HUES48 (cell line): ENCODE results near the gene NKX6-2.

Source experiments
- H3K27ac ChIP-seq: one replicate; pipeline ENCODE4 v1.7.0; 2013; ENCODE audit warnings: low read depth, low read length, inconsistent platforms
- H3K27me3 ChIP-seq: 2 replicates; pipeline ENCODE4 v1.6.1; 2013; ENCODE audit warnings: mild to moderate bottlenecking, low read length; ENCODE audit not compliant: control insufficient read depth, insufficient read depth
- H3K36me3 ChIP-seq: 2 replicates; pipeline ENCODE4 v1.6.1; 2013; ENCODE audit warnings: low read length; ENCODE audit not compliant: control insufficient read depth, insufficient read depth
- H3K4me1 ChIP-seq: 2 replicates; pipeline ENCODE4 v1.6.1; 2013; ENCODE audit warnings: mild to moderate bottlenecking, low read length; ENCODE audit not compliant: control insufficient read depth, insufficient read depth
- H3K4me3 ChIP-seq: 2 replicates; pipeline ENCODE4 v1.5.1; 2013; ENCODE audit warnings: mild to moderate bottlenecking, low read depth, low read length
- H3K9ac ChIP-seq: 2 replicates; pipeline ENCODE4 v1.6.1; 2013; ENCODE audit warnings: mild to moderate bottlenecking, low read depth, low read length, moderate library complexity
- H3K9me3 ChIP-seq: 2 replicates; pipeline ENCODE4 v1.6.1; 2013; ENCODE audit warnings: low read length; ENCODE audit not compliant: control insufficient read depth, insufficient read depth

Gene NKX6-2

DNA sequence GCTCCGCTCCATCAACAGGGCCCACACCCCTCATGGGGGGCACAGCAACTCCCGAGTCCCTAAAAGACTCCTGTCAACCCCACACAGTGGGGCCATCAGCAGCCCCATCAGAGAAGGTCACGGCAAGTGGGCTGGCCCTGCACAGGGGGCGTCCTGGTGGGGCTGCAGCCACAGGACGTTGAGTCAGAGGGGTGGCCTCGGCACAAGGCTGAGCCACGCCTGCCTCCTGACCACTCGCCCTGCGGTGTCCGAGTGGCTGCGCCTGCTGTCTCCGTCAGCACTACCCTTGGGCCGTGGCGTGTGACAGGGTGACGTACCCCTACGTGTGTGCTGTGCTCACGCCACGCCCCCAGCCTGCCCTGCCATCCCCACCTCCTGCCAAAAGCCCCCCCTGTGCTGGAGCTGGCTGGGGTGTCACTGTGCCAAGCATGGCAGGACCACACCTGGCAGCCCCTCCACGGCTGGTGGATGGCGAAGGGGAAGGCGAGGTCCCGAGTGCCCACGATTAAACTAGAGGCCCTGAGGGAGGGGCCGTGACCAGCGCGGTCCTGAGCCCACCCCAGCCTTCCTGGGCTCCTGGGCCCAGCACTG, 26.0 kb upstream of the NKX6-2 start:
- Histone ChIP-seq H3K4me1 (no peaks in the 10 kb centered on the region), H3K27ac (no peak overlapping the region), H3K4me3 (no peak overlapping the region), H3K27me3 (no peaks in the 10 kb centered on the region), H3K9me3 (no peaks in the 10 kb centered on the region), H3K36me3 (no peaks in the 10 kb centered on the region), H3K9ac (no peak overlapping the region)

DNA sequence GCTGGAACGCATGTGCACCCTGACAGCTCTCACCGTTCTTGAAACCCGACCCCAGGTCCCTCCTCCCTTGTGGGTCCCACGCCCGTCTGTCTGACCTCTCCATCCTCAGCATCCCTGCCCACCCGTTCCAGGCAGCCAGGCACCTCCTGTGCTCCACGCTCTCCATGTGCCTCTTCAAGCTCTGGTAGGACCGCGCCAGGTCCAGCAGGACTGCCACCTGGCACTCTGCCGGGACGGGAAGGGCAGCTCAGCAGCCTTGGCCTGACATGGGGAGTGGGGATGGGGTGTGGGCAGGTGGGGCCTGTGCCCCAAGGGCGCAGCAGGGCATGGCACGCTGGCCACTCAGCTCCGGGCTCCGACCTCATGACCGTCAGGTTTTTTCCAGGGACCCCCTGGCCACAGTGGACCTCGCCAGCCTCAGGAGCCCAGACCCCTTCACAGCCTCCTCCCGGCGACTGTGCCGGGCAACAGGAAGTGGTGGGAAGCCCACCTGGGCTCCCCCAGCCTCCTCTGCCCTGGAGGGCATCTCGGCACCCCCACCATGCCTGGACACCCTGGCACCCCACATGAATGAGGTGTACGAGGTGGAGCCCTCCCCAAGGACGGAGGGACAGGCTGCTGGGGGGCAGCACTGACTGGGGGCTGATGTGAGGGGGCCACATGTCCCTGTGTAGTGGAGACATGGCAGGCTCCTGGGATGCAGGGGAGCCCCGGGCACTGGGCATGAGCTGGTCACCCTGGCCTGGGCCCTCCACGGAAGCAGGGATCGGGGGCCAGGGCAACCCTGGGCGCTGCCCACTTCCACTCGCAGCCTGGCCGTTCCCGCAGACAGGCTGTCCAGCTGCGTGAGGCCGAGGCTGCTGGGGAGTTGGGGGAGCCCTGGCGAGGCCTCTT, 25.1 kb upstream of the NKX6-2 start:
- H3K4me1 ChIP-seq: no peaks in the 10 kb centered on the region
- no peak overlapping the region for H3K9ac ChIP-seq
- H3K36me3 ChIP-seq: no peaks in the 10 kb centered on the region
- H3K27me3 ChIP-seq: no peaks in the 10 kb centered on the region
- no peaks in the 10 kb centered on the region for H3K9me3 ChIP-seq
- no peak overlapping the region for H3K4me3 ChIP-seq
- no peak overlapping the region for H3K27ac ChIP-seq

DNA sequence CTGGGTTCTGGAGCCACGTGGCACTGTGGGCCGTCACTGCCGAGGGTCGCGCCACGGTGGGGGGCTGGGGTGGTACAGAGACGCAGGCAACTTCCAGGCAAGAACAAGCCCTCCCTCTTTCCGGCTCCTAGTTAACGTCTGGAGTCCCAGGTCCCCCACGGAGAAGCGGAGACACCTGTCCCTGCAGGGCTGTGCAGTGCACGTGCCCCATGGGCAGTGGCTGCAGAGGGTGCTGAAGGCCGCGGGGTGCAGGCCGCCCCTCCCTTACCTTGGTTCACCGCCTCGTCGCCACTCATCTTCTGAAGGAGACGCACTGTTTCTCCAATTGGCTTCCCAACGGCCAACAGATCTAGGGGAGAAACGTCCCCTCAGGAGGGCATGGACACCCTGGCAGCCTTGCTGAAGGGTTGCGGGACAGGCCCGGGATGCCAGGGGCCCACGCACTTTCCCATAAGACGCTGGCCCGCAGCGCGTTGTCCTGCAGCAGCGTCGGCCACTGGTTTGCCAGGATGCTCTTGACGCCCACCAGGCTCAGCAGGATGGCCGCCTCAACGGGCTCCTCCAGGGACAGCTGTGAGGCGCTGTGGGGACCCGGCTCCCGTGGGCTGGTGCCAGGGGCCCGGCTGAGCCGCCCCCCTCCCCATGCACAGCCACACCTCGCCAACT, 24.3 kb upstream of the NKX6-2 start:
- H3K9ac ChIP-seq: no peak overlapping the region
- H3K4me3 ChIP-seq: no peak overlapping the region
- no peaks in the 10 kb centered on the region for H3K4me1 ChIP-seq
- H3K27ac ChIP-seq: no peak overlapping the region
- H3K27me3 ChIP-seq: no peaks in the 10 kb centered on the region
- H3K9me3 ChIP-seq: no peaks in the 10 kb centered on the region
- H3K36me3 ChIP-seq: no peaks in the 10 kb centered on the region

DNA sequence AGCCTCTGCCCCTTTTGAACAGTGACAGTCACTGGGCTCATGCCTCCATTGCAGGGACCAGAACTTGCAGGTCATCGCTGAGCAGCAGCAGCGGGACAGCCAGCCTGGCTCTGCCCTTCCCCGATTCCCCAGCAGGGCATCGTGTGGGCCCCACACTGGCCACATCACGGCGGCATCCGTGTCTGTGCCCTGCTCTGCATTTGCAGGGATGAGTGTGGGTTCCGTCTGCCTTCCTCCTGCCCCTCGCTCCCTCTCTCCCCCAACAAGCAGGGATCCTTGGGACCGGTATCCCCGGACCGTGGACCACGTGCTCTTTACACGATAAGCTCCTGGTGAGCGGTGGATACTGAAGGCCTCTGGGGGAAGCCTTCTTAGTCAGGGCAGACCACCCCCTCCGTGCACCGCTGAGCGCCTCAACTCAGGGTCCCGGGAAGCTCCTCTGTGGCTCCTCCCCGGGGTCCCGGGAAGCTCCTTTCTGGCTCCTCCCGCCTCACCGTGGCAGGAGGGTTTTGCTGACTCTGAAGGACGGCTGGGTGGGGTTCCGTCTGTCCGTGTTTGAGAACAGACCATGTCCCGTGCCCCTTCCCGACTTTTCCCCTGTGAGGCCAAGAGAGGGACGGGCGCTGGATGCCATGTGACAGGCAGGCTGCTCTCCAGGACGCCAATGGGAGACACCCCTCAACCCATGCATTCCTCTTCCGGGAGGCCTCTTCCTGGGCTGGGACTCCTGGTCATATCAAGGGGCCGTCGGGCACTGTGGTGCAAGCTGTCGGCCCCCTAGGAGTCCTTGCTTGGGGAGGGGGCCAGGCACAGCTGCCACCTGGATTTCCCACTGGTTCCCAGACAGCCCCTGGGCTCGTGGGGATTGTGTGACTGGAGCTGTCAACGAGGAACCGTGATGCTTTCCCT, 23.5 kb upstream of the NKX6-2 start:
- Histone ChIP-seq H3K4me1 (no peaks in the 10 kb centered on the region), H3K4me3 (no peak overlapping the region), H3K9me3 (no peaks in the 10 kb centered on the region), H3K27me3 (no peaks in the 10 kb centered on the region), H3K36me3 (no peaks in the 10 kb centered on the region), H3K9ac (no peak overlapping the region), H3K27ac (no peak overlapping the region)

DNA sequence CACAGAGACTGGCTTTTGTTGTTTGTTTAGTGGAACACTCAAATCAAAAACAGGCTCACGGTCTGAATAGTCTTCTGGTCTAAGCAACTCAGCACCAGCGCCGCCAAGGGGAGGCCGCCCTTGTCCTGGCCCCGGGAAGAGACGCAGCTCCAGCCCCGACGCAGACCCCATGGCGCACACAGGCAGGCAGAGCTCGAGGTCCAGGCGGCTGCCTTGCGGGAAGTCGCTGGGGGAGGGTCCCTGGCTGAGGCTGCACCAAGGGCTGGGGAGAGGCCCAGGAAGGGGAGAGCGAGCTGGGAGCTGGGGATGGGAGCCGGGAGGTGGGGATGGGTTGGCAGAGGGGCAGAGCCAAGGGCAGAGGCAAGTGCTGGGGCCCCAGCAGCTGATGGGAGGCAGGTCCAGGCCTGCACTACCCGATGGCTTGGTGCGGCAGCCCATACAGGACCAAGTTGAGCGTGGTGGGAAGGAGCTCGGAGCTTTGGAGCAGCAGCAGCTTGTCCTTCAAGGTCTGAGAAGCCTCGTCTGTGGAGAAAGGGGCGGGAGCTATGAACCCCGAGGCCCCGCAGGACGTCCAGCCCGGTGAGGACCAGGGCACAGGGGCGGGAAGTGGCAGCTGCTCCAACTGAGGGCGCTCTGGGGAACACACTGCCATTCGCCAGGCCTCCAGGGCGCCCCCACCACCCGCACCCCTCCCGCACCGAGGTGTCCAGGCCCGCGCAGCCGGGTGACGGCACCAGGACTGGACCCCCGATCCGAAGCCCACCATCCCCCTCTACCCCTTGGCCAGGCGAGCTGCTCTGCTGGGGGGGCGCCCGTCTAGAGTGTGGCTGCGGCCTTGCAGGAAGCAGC, 22.7 kb upstream of the NKX6-2 start:
- no peaks in the 10 kb centered on the region for H3K4me1 ChIP-seq
- no peak overlapping the region for H3K4me3 ChIP-seq
- no peak overlapping the region for H3K27ac ChIP-seq
- H3K27me3 ChIP-seq: no peaks in the 10 kb centered on the region
- no peaks in the 10 kb centered on the region for H3K36me3 ChIP-seq
- no peak overlapping the region for H3K9ac ChIP-seq
- no peaks in the 10 kb centered on the region for H3K9me3 ChIP-seq

DNA sequence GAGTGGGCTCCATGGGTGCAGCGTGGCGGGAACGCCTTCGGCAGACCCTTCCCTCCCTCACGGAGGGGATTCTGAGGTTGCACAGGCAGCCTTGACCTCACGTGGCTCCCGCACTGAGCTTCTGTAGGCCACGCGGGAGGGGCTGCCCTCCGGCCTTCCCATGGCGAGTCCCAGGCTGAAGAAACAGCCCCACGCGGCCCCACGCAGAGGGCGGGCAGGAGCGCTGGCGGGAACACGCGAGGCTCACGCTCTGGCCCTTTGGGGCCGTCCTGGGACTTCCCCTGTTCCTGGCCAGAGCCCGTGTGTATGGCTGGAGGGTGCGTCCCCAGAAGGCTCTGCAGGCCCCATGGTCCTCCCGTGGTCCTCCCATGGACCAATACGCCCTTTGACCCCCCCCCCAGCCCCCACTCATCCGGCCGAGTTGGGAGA, 21.7 kb upstream of the NKX6-2 start:
- no peaks in the 10 kb centered on the region for H3K9me3 ChIP-seq
- no peak overlapping the region for H3K4me3 ChIP-seq
- H3K9ac ChIP-seq: no peak overlapping the region
- H3K27me3 ChIP-seq: no peaks in the 10 kb centered on the region
- no peak overlapping the region for H3K27ac ChIP-seq
- no peaks in the 10 kb centered on the region for H3K36me3 ChIP-seq
- H3K4me1 ChIP-seq: no peaks in the 10 kb centered on the region

DNA sequence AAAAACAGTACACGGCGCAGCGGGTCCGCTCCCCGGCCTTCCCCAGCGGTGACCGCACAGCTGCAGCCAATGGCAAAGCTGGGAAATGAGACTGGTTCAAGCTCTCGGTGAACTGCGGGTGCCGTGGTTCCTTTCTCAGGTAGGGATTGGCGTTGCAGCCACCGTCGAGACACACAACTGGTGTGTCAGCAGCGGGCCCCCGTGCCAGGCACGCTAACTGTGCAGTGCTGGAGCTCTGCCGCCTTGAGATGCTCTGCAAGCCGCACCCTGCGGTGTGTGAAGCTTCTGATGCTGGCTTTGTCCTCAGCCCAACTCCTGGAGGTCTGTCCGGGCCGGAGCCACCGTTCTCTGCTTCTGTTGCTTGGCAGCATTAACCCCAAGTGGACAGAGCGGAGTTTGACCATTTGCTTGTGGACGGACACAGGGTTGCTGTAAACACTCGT, 20.6 kb upstream of the NKX6-2 start:
- Histone ChIP-seq H3K27me3 (no peaks in the 10 kb centered on the region), H3K4me1 (no peaks in the 10 kb centered on the region), H3K36me3 (no peaks in the 10 kb centered on the region)

DNA sequence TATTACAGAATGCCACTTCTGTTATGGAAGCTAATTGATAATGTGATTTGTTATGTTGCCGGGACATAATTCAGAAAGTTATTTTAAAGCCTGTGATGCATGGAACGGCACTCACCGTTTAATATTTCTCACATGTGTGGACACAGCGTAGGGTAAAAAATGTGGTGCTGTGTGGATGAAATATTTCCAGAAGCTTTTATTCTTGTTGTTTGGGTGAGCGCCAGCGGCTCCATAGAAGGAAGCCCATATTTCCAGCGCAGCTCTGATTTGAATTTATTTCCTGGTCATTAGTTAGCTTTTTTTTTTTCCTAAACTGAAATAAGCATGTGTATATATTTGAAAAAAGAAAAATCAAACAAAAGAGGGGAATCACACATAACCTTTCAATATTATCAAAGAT, 20.2 kb upstream of the NKX6-2 start:
- no peak overlapping the region for H3K4me3 ChIP-seq
- H3K4me1 ChIP-seq: no peaks in the 10 kb centered on the region
- peaks cover 3% of the 10 kb centered on the region; the same call in 1 of the 2 replicates for H3K9me3 ChIP-seq
- H3K36me3 ChIP-seq: no peaks in the 10 kb centered on the region
- no peaks in the 10 kb centered on the region for H3K27me3 ChIP-seq
- H3K27ac ChIP-seq: no peak overlapping the region
- no peak overlapping the region for H3K9ac ChIP-seq

More for the DNA sequence above, 20.6 kb upstream of the NKX6-2 start:
- H3K9ac ChIP-seq: no peak overlapping the region
- H3K27ac ChIP-seq: no peak overlapping the region
- H3K9me3 ChIP-seq: peaks cover 3% of the 10 kb centered on the region; the same call in 1 of the 2 replicates
- H3K4me3 ChIP-seq: no peak overlapping the region

DNA sequence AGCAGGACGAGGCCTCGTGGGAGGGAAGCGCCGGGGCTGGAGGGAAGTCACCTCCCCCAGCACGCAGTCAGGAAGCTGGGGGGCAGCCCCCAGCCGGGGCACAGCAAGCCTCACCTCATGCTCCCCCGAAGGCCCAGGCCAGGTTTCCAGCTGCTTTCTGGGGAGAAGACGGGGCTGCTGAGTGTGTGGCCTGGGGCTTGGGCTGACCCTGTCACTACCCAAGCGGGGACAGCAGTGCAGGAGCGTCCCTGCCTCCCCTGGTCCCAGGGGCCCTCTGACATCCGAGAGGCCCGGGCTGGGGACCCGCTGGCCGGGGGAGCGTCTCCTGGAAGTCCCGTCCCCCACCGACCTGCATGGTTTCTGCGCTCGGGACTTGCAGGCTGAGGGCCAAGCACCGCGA, 19.7 kb upstream of the NKX6-2 start:
- H3K27me3 ChIP-seq: no peaks in the 10 kb centered on the region
- H3K4me3 ChIP-seq: no peak overlapping the region
- H3K4me1 ChIP-seq: no peaks in the 10 kb centered on the region
- H3K36me3 ChIP-seq: no peaks in the 10 kb centered on the region
- H3K27ac ChIP-seq: no peak overlapping the region
- H3K9me3 ChIP-seq: peaks cover 3% of the 10 kb centered on the region; the same call in 1 of the 2 replicates
- H3K9ac ChIP-seq: no peak overlapping the region
